HEK293T (cell line): ENCODE data around the gene SMIM13.

Experiments
- ARNT ChIP-seq: fragments of 450-650 bp; IDR thresholded peaks from 2 replicates; pipeline ENCODE4 v1.6.1; 2017; ENCODE audit warnings: mild to moderate bottlenecking
- BHLHE40 ChIP-seq: fragments of 450-650 bp; IDR thresholded peaks from 2 replicates; pipeline ENCODE4 v1.6.1; 2016; ENCODE audit warnings: mild to moderate bottlenecking, moderate library complexity, borderline replicate concordance
- CTBP1 ChIP-seq: fragments of 450-650 bp; IDR thresholded peaks from 2 replicates; pipeline ENCODE4 v1.6.1; 2016; ENCODE audit warnings: borderline replicate concordance
- ELF4 ChIP-seq: fragments of 450-650 bp; IDR thresholded peaks from 2 replicates; pipeline ENCODE4 v1.6.1; 2017; ENCODE audit warnings: antibody characterized with exemption
- FOXA1 ChIP-seq: fragments of 450-650 bp; IDR thresholded peaks from 2 replicates; pipeline ENCODE4 v1.6.1; 2016; ENCODE audit warnings: mild to moderate bottlenecking
- FOXM1 ChIP-seq: fragments of 450-650 bp; IDR thresholded peaks from 2 replicates; pipeline ENCODE4 v1.6.1; 2017; ENCODE audit warnings: mild to moderate bottlenecking, borderline replicate concordance
- L3MBTL2 ChIP-seq: fragments of 450-650 bp; conservative IDR thresholded peaks from 2 replicates; pipeline ENCODE4 v1.6.1; 2016; ENCODE audit warnings: mild to moderate bottlenecking
- LEF1 ChIP-seq: fragments of 450-650 bp; IDR thresholded peaks from 2 replicates; pipeline ENCODE4 v1.6.1; 2017; ENCODE audit warnings: mild to moderate bottlenecking, borderline replicate concordance
- PKNOX1 ChIP-seq: fragments of 450-650 bp; IDR thresholded peaks from 2 replicates; pipeline ENCODE4 v1.6.1; 2016
- SP1 ChIP-seq: fragments of 450-650 bp; IDR thresholded peaks from 2 replicates; pipeline ENCODE4 v1.6.1; 2017
- SUZ12 ChIP-seq: fragments of 450-650 bp; IDR thresholded peaks from 2 replicates; pipeline ENCODE4 v1.6.1; 2016; ENCODE audit warnings: mild to moderate bottlenecking
- TARDBP ChIP-seq: fragments of 450-650 bp; IDR thresholded peaks from 2 replicates; pipeline ENCODE4 v1.6.1; 2016

- TF ChIP-seq BHLHE40: no peak
- TF ChIP-seq LEF1: no peak
- no peak for TF ChIP-seq ARNT
- TF ChIP-seq FOXM1: no peak
- no peak for TF ChIP-seq SP1
- TF ChIP-seq PKNOX1: no peak
- no peak for TF ChIP-seq L3MBTL2
- TF ChIP-seq ELF4: no peak
- no peak for TF ChIP-seq CTBP1
- no peak for TF ChIP-seq TARDBP
- no peak for TF ChIP-seq SUZ12
- no peak for TF ChIP-seq FOXA1
Observed at GRCh38 chr6:11083956-11084355, 9.7 kb upstream of the SMIM13 start.
